ENCODE data around the gene HSPA1A.

The HSPA1A gene

DNA sequence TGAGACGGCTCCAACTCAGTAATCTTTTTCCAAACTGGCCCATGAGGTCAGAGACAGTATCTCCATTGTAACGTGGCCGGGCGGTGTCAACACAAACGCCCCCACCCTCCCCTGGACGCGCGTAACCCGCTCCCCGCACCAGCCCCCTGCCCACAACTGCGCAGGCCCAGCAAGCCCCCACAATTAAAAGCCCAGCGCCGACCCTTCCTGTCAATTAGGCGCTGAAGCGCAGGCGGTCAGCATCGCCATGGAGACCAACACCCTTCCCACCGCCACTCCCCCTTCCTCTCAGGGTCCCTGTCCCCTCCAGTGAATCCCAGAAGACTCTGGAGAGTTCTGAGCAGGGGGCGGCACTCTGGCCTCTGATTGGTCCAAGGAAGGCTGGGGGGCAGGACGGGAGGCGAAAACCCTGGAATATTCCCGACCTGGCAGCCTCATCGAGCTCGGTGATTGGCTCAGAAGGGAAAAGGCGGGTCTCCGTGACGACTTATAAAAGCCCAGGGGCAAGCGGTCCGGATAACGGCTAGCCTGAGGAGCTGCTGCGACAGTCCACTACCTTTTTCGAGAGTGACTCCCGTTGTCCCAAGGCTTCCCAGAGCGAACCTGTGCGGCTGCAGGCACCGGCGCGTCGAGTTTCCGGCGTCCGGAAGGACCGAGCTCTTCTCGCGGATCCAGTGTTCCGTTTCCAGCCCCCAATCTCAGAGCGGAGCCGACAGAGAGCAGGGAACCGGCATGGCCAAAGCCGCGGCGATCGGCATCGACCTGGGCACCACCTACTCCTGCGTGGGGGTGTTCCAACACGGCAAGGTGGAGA lies at the start of gene HSPA1A, which contains the start of gene HSPA1L:
TSS of gene HSPA1A (plus strand) at position 519 of the 814 bp plus-strand sequence. CDS start at position 733, 214 bp downstream.
TSS of gene HSPA1L (minus strand) at position 259 of the 814 bp plus-strand sequence. CDS start 3,311 bp downstream, outside the sequence.
- peak; percentile 93 for ATAC-seq
- TF ChIP-seq GLIS3 (CRISPR knock-in tag; IDR thresholded peaks at IDR 0.05) (no peak), TCF4 (CRISPR knock-in tag; IDR thresholded peaks at IDR 0.05; ENCODE audit: borderline replicate concordance) (no peak), ZFP3 (CRISPR knock-in tag; IDR thresholded peaks at IDR 0.05) (no peak), SNAI2 (CRISPR knock-in tag; IDR thresholded peaks at IDR 0.05) (no peak), PPARA (CRISPR knock-in tag; IDR thresholded peaks at IDR 0.05; ENCODE audit: borderline replicate concordance) (no peak), ZNF565 (CRISPR knock-in tag; conservative IDR thresholded peaks at IDR 0.05; ENCODE audit: low read depth) (no peak)
- TF ChIP-seq, protein P1, sequence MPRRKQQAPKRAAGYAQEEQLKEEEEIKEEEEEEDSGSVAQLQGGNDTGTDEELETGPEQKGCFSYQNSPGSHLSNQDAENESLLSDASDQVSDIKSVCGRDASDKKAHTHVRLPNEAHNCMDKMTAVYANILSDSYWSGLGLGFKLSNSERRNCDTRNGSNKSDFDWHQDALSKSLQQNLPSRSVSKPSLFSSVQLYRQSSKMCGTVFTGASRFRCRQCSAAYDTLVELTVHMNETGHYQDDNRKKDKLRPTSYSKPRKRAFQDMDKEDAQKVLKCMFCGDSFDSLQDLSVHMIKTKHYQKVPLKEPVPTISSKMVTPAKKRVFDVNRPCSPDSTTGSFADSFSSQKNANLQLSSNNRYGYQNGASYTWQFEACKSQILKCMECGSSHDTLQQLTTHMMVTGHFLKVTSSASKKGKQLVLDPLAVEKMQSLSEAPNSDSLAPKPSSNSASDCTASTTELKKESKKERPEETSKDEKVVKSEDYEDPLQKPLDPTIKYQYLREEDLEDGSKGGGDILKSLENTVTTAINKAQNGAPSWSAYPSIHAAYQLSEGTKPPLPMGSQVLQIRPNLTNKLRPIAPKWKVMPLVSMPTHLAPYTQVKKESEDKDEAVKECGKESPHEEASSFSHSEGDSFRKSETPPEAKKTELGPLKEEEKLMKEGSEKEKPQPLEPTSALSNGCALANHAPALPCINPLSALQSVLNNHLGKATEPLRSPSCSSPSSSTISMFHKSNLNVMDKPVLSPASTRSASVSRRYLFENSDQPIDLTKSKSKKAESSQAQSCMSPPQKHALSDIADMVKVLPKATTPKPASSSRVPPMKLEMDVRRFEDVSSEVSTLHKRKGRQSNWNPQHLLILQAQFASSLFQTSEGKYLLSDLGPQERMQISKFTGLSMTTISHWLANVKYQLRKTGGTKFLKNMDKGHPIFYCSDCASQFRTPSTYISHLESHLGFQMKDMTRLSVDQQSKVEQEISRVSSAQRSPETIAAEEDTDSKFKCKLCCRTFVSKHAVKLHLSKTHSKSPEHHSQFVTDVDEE (CRISPR knock-in tag; IDR thresholded peaks at IDR 0.05) = no peak
- TF ChIP-seq, protein P2, sequence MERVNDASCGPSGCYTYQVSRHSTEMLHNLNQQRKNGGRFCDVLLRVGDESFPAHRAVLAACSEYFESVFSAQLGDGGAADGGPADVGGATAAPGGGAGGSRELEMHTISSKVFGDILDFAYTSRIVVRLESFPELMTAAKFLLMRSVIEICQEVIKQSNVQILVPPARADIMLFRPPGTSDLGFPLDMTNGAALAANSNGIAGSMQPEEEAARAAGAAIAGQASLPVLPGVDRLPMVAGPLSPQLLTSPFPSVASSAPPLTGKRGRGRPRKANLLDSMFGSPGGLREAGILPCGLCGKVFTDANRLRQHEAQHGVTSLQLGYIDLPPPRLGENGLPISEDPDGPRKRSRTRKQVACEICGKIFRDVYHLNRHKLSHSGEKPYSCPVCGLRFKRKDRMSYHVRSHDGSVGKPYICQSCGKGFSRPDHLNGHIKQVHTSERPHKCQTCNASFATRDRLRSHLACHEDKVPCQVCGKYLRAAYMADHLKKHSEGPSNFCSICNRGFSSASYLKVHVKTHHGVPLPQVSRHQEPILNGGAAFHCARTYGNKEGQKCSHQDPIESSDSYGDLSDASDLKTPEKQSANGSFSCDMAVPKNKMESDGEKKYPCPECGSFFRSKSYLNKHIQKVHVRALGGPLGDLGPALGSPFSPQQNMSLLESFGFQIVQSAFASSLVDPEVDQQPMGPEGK (CRISPR knock-in tag; IDR thresholded peaks at IDR 0.05; ENCODE audit: borderline replicate concordance) = no peak

DNA sequence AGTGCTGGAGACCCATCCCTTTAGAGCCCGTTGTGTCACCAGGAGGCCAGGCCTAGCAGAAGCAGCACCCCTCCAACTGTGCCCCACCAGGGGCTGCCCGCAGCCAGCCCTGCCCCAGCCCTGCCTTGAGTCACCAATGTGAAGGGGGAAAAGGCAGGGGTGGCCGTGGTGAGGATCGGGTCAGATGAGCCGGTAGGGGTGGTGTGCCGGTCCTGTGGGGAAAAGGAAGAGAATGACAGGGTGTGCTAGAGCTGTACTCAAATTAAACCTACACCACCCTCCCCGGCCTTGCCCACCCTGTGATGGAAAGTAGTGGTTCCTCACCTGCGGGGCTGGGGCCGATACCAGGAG lies 49.8 kb upstream of the HSPA1A start:
- TF ChIP-seq BACH2 (CRISPR knock-in tag; IDR thresholded peaks at IDR 0.05; ENCODE audit: borderline replicate concordance) = no peak
- TF ChIP-seq ZFP30 (CRISPR knock-in tag; IDR thresholded peaks at IDR 0.05) = no peak
- ATAC-seq = no peak

DNA sequence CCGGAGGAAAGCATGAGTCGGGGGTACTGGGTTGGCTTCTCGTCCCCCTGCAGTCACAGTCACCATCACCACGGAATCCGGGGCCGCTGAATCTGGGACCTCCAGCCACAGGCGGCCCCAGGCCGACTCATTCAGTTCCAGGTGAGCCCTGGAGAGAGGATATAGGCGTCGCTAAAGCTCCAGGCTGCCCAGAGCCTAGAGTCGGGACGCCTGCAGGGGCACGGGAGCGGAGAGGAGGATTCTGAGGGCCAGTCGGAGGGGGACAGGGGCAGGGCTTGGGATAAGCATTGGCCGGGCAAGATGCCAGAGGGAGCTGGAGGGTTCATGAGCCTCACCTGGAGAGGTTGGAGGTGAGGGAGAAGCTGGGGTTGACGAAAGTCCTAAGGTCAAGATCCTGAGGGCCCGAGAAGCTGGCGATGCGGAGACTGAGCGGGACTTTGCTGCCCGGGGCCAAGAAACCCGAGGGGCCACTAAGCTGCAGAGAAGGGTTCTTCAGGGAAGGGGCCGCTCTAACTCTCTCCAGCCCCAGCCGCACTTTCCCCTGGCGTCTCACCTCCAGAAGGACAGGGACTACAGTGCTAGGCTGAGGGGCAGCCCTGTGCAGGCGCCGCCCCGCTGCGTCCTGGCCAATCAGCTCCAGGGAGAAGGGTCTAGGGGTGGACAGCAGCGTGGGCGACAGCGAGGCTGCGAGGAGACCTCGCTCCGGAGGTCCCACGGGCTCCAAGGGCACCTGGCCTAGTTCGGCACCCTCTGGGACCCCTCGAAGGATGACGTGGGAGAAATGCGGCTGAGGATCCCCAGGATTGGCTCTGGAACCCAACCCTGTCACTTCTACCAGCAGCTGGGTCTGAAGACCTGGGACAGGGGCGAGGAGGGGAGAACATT lies 49.2 kb upstream of the HSPA1A start:
- peak; percentile 81 for ATAC-seq
- TF ChIP-seq, protein P3, sequence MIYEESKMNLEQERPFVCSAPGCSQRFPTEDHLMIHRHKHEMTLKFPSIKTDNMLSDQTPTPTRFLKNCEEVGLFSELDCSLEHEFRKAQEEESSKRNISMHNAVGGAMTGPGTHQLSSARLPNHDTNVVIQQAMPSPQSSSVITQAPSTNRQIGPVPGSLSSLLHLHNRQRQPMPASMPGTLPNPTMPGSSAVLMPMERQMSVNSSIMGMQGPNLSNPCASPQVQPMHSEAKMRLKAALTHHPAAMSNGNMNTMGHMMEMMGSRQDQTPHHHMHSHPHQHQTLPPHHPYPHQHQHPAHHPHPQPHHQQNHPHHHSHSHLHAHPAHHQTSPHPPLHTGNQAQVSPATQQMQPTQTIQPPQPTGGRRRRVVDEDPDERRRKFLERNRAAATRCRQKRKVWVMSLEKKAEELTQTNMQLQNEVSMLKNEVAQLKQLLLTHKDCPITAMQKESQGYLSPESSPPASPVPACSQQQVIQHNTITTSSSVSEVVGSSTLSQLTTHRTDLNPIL (CRISPR knock-in tag; IDR thresholded peaks at IDR 0.05; ENCODE audit: low read depth) = no peak
- TF ChIP-seq, protein P2 (CRISPR knock-in tag; IDR thresholded peaks at IDR 0.05; ENCODE audit: borderline replicate concordance) = no peak
- no peak for TF ChIP-seq ISL1 (CRISPR knock-in tag; IDR thresholded peaks at IDR 0.05)
- TF ChIP-seq, protein P1 (CRISPR knock-in tag; IDR thresholded peaks at IDR 0.05) = no peak
- TF ChIP-seq ZC3H10 (CRISPR knock-in tag; IDR thresholded peaks at IDR 0.05) = no peak
- TF ChIP-seq BACH2 (CRISPR knock-in tag; IDR thresholded peaks at IDR 0.05; ENCODE audit: borderline replicate concordance) = no peak
- no peak for TF ChIP-seq RARB (CRISPR knock-in tag; IDR thresholded peaks at IDR 0.05)
- TF ChIP-seq ZFP3 (CRISPR knock-in tag; IDR thresholded peaks at IDR 0.05) = no peak
- TF ChIP-seq CSDC2 (CRISPR knock-in tag; IDR thresholded peaks at IDR 0.05) = no peak
- TF ChIP-seq TCF4 (CRISPR knock-in tag; IDR thresholded peaks at IDR 0.05; ENCODE audit: borderline replicate concordance) = no peak
- no peak for TF ChIP-seq ZFP30 (CRISPR knock-in tag; IDR thresholded peaks at IDR 0.05)
- TF ChIP-seq, protein P4, sequence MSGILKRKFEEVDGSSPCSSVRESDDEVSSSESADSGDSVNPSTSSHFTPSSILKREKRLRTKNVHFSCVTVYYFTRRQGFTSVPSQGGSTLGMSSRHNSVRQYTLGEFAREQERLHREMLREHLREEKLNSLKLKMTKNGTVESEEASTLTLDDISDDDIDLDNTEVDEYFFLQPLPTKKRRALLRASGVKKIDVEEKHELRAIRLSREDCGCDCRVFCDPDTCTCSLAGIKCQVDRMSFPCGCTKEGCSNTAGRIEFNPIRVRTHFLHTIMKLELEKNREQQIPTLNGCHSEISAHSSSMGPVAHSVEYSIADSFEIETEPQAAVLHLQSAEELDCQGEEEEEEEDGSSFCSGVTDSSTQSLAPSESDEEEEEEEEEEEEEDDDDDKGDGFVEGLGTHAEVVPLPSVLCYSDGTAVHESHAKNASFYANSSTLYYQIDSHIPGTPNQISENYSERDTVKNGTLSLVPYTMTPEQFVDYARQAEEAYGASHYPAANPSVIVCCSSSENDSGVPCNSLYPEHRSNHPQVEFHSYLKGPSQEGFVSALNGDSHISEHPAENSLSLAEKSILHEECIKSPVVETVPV (CRISPR knock-in tag; IDR thresholded peaks at IDR 0.05) = no peak
- TF ChIP-seq PPARA (CRISPR knock-in tag; IDR thresholded peaks at IDR 0.05; ENCODE audit: borderline replicate concordance) = no peak
- no peak for TF ChIP-seq TOX (CRISPR knock-in tag; IDR thresholded peaks at IDR 0.05; ENCODE audit: borderline replicate concordance)
- TF ChIP-seq ZNF70 (CRISPR knock-in tag; IDR thresholded peaks at IDR 0.05) = no peak
- no peak for TF ChIP-seq OSR1 (CRISPR knock-in tag; IDR thresholded peaks at IDR 0.05)
- TF ChIP-seq GLIS3 (CRISPR knock-in tag; IDR thresholded peaks at IDR 0.05) = no peak
- no peak for TF ChIP-seq ZNF565 (CRISPR knock-in tag; conservative IDR thresholded peaks at IDR 0.05; ENCODE audit: low read depth)
- no peak for TF ChIP-seq ZNF8 (CRISPR knock-in tag; IDR thresholded peaks at IDR 0.05)
